Prostate gland (tissue), 2 donors: ENCODE measurements around the gene ESR1. TPM values are rescaled to one million over a fixed set of nuclear protein-coding genes. Genes with fewer than 3 reads are reported as not detected.

Experiments used
- DNase-seq: peaks from one replicate; pipeline ENCODE4 v3.0.0-alpha.2; 2019; ENCODE audit warnings: low spot score
- H3K27ac ChIP-seq, 2 donors: fragments of 200-600 bp; sonication (generic); 2 replicates each; pipeline ENCODE4 v1.5.1; 2017 to 2019
- H3K27me3 ChIP-seq: fragments of 200-600 bp; sonication (generic); replicated peaks from 2 replicates; pipeline ENCODE4 v1.5.1; 2019; ENCODE audit not compliant: insufficient read depth
- H3K36me3 ChIP-seq, 2 donors: fragments of 200-600 bp; sonication (generic); 1 replicate in 1 of 2; 2 replicates in 1 of 2; pipeline versions ENCODE4 v1.5.1 to v1.8.1; 2017 to 2019
- H3K4me1 ChIP-seq: fragments of 200-600 bp; sonication (generic); replicated peaks from 2 replicates; pipeline ENCODE4 v1.5.1; 2019
- H3K4me3 ChIP-seq, 2 donors: fragments of 200-600 bp; sonication (generic); 2 replicates each; pipeline ENCODE4 v1.5.1; 2017 to 2019
- H3K9me3 ChIP-seq: fragments of 200-600 bp; sonication (generic); 2 replicates; pipeline ENCODE4 v1.5.1; 2017
- CTCF ChIP-seq, 4 experiments: fragments of 200-600 bp in 2 of 4; fragments of 450-650 bp in 2 of 4; sonication (generic) in 2 of 4; IDR thresholded peaks; 1 replicate in 3 of 4; 2 replicates in 1 of 4; pipeline ENCODE4 v1.5.1; 2016 to 2019; ENCODE audit warnings: antibody characterized with exemption in 4 of 4, mild to moderate bottlenecking in 2 of 4, moderate library complexity in 2 of 4
- POLR2A ChIP-seq: fragments of 450-650 bp; IDR thresholded peaks from one replicate; pipeline ENCODE4 v1.6.1; 2016; ENCODE audit warnings: antibody characterized with exemption, mild to moderate bottlenecking
- POLR2AphosphoS5 ChIP-seq: sonication (generic); formaldehyde crosslinking; IDR thresholded peaks from one replicate; pipeline ENCODE4 v1.6.1; 2017; ENCODE audit warnings: antibody characterized with exemption
- WGBS: methylation state at CpG from one replicate; pipeline ENCODE4 v1.1.5; 2018; 5-methylcytosine and 5-hydroxymethylcytosine counted together
- intact Hi-C: fragments of 100-400 bp; cut with DNase I; formaldehyde crosslinking; loops from one replicate; pipeline ENCODE4 v1.14.2; 2022
- total RNA-seq, 2 donors: library from RNA; depleted of rRNA; stranded (reverse); fragments of >200 nt; gene quantifications; one replicate each; pipeline ENCODE4 v1.1.0, GENCODE V29; 2016

ESR1 gene
- total RNA-seq, 2 donors from 2014 or later: 2.3 to 5.6 TPM

- no peaks in the 10 kb centered on the region for H3K9me3 ChIP-seq
- H3K27ac ChIP-seq: no peak overlapping the region
- DNase-seq: no peak
- H3K27me3 ChIP-seq: no peaks in the 10 kb centered on the region
- no peak for TF ChIP-seq POLR2AphosphoS5
- TF ChIP-seq CTCF (IDR thresholded peaks at IDR 0.05): no peak
- TF ChIP-seq POLR2A: no peak
- WGBS: 45% methylated on average over 3 of the region's 3 CpGs
- no peak overlapping the region for H3K4me3 ChIP-seq
- intact Hi-C loops: no loop called here
- no peaks in the 10 kb centered on the region for H3K4me1 ChIP-seq
- no peaks in the 10 kb centered on the region for H3K36me3 ChIP-seq
Observed at GRCh38 chr6:151993364-151993763, 185.9 kb downstream of the ESR1 start.

- DNase-seq: no peak
- Histone ChIP-seq H3K4me1 (no peaks in the 10 kb centered on the region), H3K9me3 (no peaks in the 10 kb centered on the region), H3K4me3 (no peak overlapping the region), H3K27me3 (no peaks in the 10 kb centered on the region), H3K36me3 (no peaks in the 10 kb centered on the region), H3K27ac (no peak overlapping the region)
- TF ChIP-seq POLR2A (no peak), POLR2AphosphoS5 (no peak), CTCF (IDR thresholded peaks at IDR 0.05) (no peak)
- 64% methylated on average over 1 of the region's 1 CpG for WGBS
- intact Hi-C loops: no loop called here
Observed at GRCh38 chr6:151998784-151999183, 191.3 kb downstream of the ESR1 start.

GRCh38 chr6:151999194-151999593 lies 191.7 kb downstream of the ESR1 start:
- 37% methylated on average over 1 of the region's 1 CpG for WGBS
- Histone ChIP-seq H3K36me3 (no peaks in the 10 kb centered on the region), H3K9me3 (no peaks in the 10 kb centered on the region), H3K27ac (no peak overlapping the region), H3K27me3 (no peaks in the 10 kb centered on the region), H3K4me3 (no peak overlapping the region), H3K4me1 (no peaks in the 10 kb centered on the region)
- TF ChIP-seq POLR2AphosphoS5 (no peak), POLR2A (no peak), CTCF (IDR thresholded peaks at IDR 0.05) (no peak)
- no peak for DNase-seq
- intact Hi-C loops: no loop called here

GRCh38 chr6:152001408-152001807 lies 193.9 kb downstream of the ESR1 start:
- Histone ChIP-seq H3K27ac (no peak overlapping the region), H3K4me3 (no peak overlapping the region), H3K27me3 (no peaks in the 10 kb centered on the region), H3K9me3 (no peaks in the 10 kb centered on the region), H3K36me3 (no peaks in the 10 kb centered on the region), H3K4me1 (no peaks in the 10 kb centered on the region)
- intact Hi-C loops: no loop called here
- DNase-seq: no peak
- no peak for TF ChIP-seq POLR2AphosphoS5
- no peak for TF ChIP-seq POLR2A
- TF ChIP-seq CTCF (IDR thresholded peaks at IDR 0.05): no peak

DNA sequence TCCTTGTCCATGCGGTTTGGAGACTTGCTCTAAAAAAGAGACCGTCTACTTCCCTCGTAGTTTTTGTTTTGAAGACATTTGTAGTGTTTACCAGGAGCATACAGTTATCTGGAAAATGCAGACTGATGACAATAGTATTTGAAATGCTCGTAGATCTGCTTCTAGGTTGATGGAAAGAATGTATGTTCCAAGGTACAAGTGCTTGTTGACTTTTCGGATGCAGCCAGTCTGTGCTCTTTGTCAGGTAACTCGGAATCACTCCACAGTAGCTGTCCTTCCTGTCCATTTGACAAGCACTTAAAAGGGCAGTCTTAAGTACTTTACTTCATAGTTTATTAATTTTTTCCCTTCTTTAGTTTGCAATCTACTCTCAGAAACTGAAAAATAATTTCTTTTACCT lies 194.8 kb downstream of the ESR1 start:
- H3K27ac ChIP-seq: no peak overlapping the region
- intact Hi-C loops: no loop called here
- TF ChIP-seq POLR2AphosphoS5: no peak
- TF ChIP-seq CTCF (IDR thresholded peaks at IDR 0.05): no peak
- TF ChIP-seq POLR2A: no peak
- WGBS: 69% methylated on average over 6 of the region's 6 CpGs
- DNase-seq: no peak
- no peaks in the 10 kb centered on the region for H3K27me3 ChIP-seq
- H3K36me3 ChIP-seq: no peaks in the 10 kb centered on the region
- H3K4me1 ChIP-seq: no peaks in the 10 kb centered on the region
- no peaks in the 10 kb centered on the region for H3K9me3 ChIP-seq
- no peak overlapping the region for H3K4me3 ChIP-seq
